Activated CD8-positive, alpha-beta T cell treated with anti-CD3 and anti-CD28 coated beads for 36 hours (primary cell): ENCODE data around the gene BZW1. TPM values are rescaled to one million over a fixed set of nuclear protein-coding genes. Genes with fewer than 3 reads are reported as not detected.
A peak's percentile ranks its signal among the peaks of the same experiment; 100 is the strongest.
"Not testable (repeated sequence)": the region's sequence is repeated elsewhere in the genome, so short reads cannot be mapped to it uniquely, and the experiment has no call there.

Experiments
- ATAC-seq: fragments of 200-7000 bp; cut with Tn5 transposase; one replicate; pipeline ENCODE4 v1.10.0; 2021; ENCODE audit warnings: mild to moderate bottlenecking, moderate library complexity
- CTCF ChIA-PET: fragments of 350-600 bp; sonication (Branson Sonifier 250); formaldehyde crosslinking; loops from one replicate; lab custom pipeline; 2021; ENCODE audit warnings: antibody characterized with exemption; lab: Charles Lee
- POLR2A ChIA-PET: fragments of 350-600 bp; sonication (Branson Sonifier 250); formaldehyde crosslinking; loops from one replicate; lab custom pipeline; 2021; ENCODE audit warnings: antibody characterized with exemption; lab: Charles Lee
- DNase-seq: peaks from one replicate; pipeline ENCODE4 v3.0.0-alpha.2; 2020
- H3K27ac Mint-ChIP-seq: one replicate; pipeline ENCODE4 v1.8.0; 2021; ENCODE audit warnings: mild to moderate bottlenecking, mixed read lengths
- H3K27me3 Mint-ChIP-seq: one replicate; pipeline ENCODE4 v1.8.0; 2021; ENCODE audit warnings: mixed read lengths
- H3K36me3 Mint-ChIP-seq: one replicate; pipeline ENCODE4 v1.8.0; 2021; ENCODE audit warnings: low read depth, mixed read lengths
- H3K4me1 Mint-ChIP-seq: one replicate; pipeline ENCODE4 v1.8.0; 2021; ENCODE audit warnings: low read depth, mixed read lengths
- H3K4me3 Mint-ChIP-seq: one replicate; pipeline ENCODE4 v1.8.0; 2021; ENCODE audit warnings: mild to moderate bottlenecking, moderate library complexity, mixed read lengths
- H3K9me3 Mint-ChIP-seq: one replicate; pipeline ENCODE4 v1.8.0; 2021; ENCODE audit warnings: mixed read lengths
- intact Hi-C: fragments of 100-400 bp; cut with micrococcal nuclease; formaldehyde crosslinking; loops from one replicate; pipeline ENCODE4 v1.10.0; 2022
- total RNA-seq, 2 experiments: library from RNA; stranded (reverse); gene quantifications; one replicate each; pipeline ENCODE4 v1.2.3, GENCODE V29; 2021
- TF ChIP-seq, protein P1 (sequence below): fragments of 200-600 bp; IDR thresholded peaks from one replicate; pipeline ENCODE4 v1.8.0; 2022; ENCODE audit warnings: antibody characterized with exemption, mild to moderate bottlenecking

The BZW1 gene
- total RNA-seq, 2 experiments from 2014 or later = 423 to 442 TPM

GRCh38 chr2:200814276-200814815 lies 2.6 kb downstream of the BZW1 start:
- peak; percentile 18 for ATAC-seq
- Mint-ChIP-seq H3K4me3 (peak overlapping the region; percentile 99), H3K4me1 (peaks cover 57% of the 10 kb centered on the region), H3K27ac (peak overlapping the region; percentile 93), H3K9me3 (no peaks in the 10 kb centered on the region), H3K27me3 (no peaks in the 10 kb centered on the region), H3K36me3 (peaks cover 63% of the 10 kb centered on the region)
- TF ChIP-seq, protein P1, sequence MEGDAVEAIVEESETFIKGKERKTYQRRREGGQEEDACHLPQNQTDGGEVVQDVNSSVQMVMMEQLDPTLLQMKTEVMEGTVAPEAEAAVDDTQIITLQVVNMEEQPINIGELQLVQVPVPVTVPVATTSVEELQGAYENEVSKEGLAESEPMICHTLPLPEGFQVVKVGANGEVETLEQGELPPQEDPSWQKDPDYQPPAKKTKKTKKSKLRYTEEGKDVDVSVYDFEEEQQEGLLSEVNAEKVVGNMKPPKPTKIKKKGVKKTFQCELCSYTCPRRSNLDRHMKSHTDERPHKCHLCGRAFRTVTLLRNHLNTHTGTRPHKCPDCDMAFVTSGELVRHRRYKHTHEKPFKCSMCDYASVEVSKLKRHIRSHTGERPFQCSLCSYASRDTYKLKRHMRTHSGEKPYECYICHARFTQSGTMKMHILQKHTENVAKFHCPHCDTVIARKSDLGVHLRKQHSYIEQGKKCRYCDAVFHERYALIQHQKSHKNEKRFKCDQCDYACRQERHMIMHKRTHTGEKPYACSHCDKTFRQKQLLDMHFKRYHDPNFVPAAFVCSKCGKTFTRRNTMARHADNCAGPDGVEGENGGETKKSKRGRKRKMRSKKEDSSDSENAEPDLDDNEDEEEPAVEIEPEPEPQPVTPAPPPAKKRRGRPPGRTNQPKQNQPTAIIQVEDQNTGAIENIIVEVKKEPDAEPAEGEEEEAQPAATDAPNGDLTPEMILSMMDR = no peak
- DNase-seq = peak; percentile 41
- intact Hi-C loops = loop anchor here (1.0 kb wide), 1 partner anchor 75 kb away; the partner anchor contains the start of genes NIF3L1 and PPIL3
- ChIA-PET POLR2A (interaction anchor here (0.7 to 8.3 kb wide), 14 partner anchors 10 to 317 kb away, joined by 3 to 67 read pairs (median 4); partner anchors contain the start of genes CFLAR and CLK1), CTCF (interaction anchor here (1.4 to 4.9 kb wide), 3 partner anchors 13 to 102 kb away, joined by 7 to 23 read pairs (median 11); no protein-coding TSS in a partner anchor)

DNA sequence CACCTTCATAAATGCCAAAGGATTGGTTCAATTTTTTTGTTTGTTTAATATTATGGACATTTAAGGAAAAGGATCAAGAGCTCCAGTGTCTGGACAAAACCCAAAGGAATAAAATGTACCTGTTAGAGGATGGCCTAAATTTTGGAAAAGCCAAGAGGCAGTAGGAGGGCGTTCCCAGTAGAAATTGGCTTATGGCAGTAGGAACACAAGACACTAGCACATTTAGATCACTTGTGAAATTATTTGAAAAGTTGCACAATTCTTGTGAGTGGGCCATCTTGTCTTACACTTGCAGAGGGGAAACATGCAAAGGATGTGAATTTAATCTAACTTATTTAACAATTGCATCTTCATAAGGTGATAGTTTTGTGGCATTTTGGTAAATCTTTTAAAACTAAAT lies 3.2 kb downstream of the BZW1 start:
- TF ChIP-seq, protein P1 = no peak
- no peak for ATAC-seq
- Mint-ChIP-seq H3K27ac (peak overlapping the region; percentile 93), H3K4me3 (peak overlapping the region; percentile 99), H3K9me3 (no peaks in the 10 kb centered on the region), H3K4me1 (peaks cover 56% of the 10 kb centered on the region), H3K27me3 (no peaks in the 10 kb centered on the region), H3K36me3 (peaks cover 68% of the 10 kb centered on the region)
- ChIA-PET POLR2A (interaction anchor here (0.7 to 8.3 kb wide), 13 partner anchors 10 to 304 kb away, joined by 3 to 67 read pairs (median 6); partner anchors contain the start of gene CLK1), CTCF (interaction anchor here (1.4 to 4.9 kb wide), 3 partner anchors 12 to 102 kb away, joined by 7 to 23 read pairs (median 11); no protein-coding TSS in a partner anchor)
- intact Hi-C loops = loop anchor here (1.0 kb wide), 1 partner anchor 74 kb away; the partner anchor contains the start of genes NIF3L1 and PPIL3
- DNase-seq = no peak

GRCh38 chr2:200818732-200819131 lies 7.0 kb downstream of the BZW1 start:
- intact Hi-C loops, H3K27me3 Mint-ChIP-seq, DNase-seq, ATAC-seq, H3K9me3 Mint-ChIP-seq, H3K4me3 Mint-ChIP-seq: not testable (repeated sequence)
- ChIA-PET POLR2A (interaction anchor here (0.6 to 8.3 kb wide), 10 partner anchors 9 to 67 kb away, joined by 3 to 67 read pairs (median 4); no protein-coding TSS in a partner anchor), CTCF (interaction anchor here (1.1 to 2.0 kb wide), 4 partner anchors 33 to 105 kb away, joined by 3 to 6 read pairs (median 4); partner anchors contain the start of gene CLK1)
- Mint-ChIP-seq H3K27ac (peak overlapping the region; percentile 83), H3K36me3 (peaks cover 75% of the 10 kb centered on the region), H3K4me1 (peaks cover 62% of the 10 kb centered on the region)

DNA sequence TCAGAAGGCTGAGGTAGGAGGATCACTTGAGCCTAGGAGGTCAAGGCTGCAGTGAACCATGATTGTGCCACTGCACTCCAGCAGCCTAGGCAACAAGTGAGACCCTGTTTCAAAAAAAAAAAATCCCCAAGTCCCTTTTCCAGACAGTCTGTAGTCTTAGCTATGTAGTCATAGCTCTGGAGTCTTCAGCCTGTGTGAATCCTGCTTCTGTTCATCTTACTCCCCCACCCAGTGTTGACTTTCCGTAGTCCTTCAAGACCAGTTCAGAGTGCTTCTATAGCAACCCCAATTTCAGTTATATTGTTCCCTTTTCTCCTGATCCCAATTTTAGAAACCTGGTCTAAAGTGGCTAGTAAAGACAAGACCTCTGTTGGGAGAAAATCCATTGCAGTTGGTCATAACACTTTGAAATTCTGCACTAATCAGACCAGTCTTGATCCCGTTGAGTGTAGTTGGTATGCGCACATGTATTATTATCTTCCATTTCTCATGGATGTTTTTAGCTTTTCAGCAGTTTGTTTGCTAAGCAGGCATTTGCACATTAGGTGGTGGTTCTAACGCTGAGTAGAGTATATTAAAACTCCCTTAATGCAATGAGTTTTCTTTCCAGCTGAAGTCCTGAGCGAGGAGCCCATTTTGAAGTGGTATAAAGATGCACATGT lies 9.0 kb downstream of the BZW1 start:
- CTCF ChIA-PET = interaction anchor here (0.9 to 2.0 kb wide), 3 partner anchors 62 to 107 kb away, joined by 3 to 6 read pairs (median 4); partner anchors contain the start of genes NIF3L1 and PPIL3
- Mint-ChIP-seq H3K4me1 (peaks cover 43% of the 10 kb centered on the region), H3K27me3 (no peaks in the 10 kb centered on the region), H3K9me3 (no peaks in the 10 kb centered on the region), H3K4me3 (no peak overlapping the region), H3K36me3 (peaks cover 63% of the 10 kb centered on the region), H3K27ac (peak overlapping the region; percentile 54)
- POLR2A ChIA-PET = interaction anchor here (0.6 to 8.3 kb wide), 13 partner anchors 7 to 110 kb away, joined by 3 to 67 read pairs (median 4); no protein-coding TSS in a partner anchor
- no peak for DNase-seq
- no peak for ATAC-seq
- intact Hi-C loops = no loop called here
- TF ChIP-seq, protein P1 = no peak

DNA sequence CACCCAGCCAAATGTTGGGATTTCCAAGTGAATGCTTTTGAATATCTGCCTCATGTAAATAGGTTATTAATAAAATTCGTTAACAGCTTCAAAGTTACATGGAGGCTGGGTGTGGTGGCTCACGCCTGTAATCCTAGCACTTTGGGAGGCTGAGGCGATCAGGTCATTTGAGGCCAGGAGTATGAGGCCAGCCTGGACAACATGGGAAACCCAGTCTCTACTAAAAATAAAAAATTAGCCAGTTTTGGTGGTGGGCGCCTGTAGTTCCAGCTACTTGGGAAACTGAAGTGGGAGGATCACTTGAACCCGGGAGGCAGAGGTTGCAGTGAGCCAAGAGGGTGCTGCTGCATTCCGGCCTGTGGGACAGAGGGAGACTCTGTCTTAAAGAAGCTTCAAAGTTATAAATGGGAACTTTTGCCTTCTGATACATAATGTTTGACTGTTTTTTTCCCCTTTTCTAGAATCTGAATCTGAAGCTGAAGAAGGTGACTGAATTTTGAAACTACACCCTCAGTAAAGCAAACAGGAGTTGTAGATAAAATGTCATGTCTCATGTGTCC lies 10.1 kb downstream of the BZW1 start:
- Mint-ChIP-seq H3K4me1 (peaks cover 35% of the 10 kb centered on the region), H3K27ac (peak overlapping the region; percentile 70), H3K36me3 (peaks cover 57% of the 10 kb centered on the region), H3K27me3 (no peaks in the 10 kb centered on the region), H3K4me3 (no peak overlapping the region), H3K9me3 (no peaks in the 10 kb centered on the region)
- CTCF ChIA-PET = interaction anchor here (1.3 kb wide), 1 partner anchor 68 kb away, joined by 4 read pairs; the partner anchor contains the start of genes NIF3L1 and PPIL3
- DNase-seq (no peak), ATAC-seq (no peak)
- TF ChIP-seq, protein P1 = no peak
- POLR2A ChIA-PET = interaction anchor here (1.0 to 1.8 kb wide), 6 partner anchors 10 to 111 kb away, joined by 3 to 12 read pairs (median 4); partner anchors contain the start of gene BZW1
- intact Hi-C loops = no loop called here
